ENCODE results near the gene SIX3. TPM values are rescaled to one million over a fixed set of nuclear protein-coding genes. Genes with fewer than 3 reads are reported as not detected.

Gene SIX3
- total RNA-seq, 1 donor from 2014 or later, result not detected

DNA sequence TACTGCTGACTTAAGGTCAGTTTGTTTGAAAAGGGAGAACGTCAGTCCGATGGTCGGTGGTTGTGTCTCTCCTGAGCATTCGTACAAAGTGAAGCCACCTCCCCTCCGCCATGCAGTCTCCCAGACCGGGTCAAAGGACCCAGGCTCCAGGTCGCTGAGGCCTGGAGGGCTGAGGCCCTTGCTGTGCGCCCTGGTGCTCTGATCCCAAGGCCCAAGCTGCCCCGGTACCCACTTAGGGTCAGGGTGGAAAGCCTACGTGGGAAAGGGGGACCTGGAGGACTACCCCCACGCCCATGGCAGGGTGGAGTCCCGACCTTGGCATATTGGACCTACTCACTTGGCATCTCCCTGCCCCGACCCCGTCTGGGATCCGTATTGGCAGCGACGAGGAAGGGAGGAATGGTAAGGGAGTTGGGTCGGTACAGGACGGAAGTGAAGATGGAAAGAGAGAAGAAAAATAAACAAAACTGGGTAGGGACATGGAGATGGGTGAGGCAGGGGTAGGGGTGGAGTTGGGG lies 8.0 kb upstream of the SIX3 start:
- no peak for DNase-seq (ENCODE audit: low spot score)
- peak overlapping the region; percentile 82 for H3K4me3 Mint-ChIP-seq (ENCODE audit: unreplicated experiment)
- peaks cover 51% of the 10 kb centered on the region for H3K4me1 Mint-ChIP-seq (ENCODE audit: unreplicated experiment)
- H3K36me3 Mint-ChIP-seq (ENCODE audit: low read depth, unreplicated experiment), result no peaks in the 10 kb centered on the region
- TF ChIP-seq CTCF (IDR thresholded peaks at IDR 0.05; ENCODE audit: unreplicated experiment), result no peak
- no peak overlapping the region for H3K27ac Mint-ChIP-seq (ENCODE audit: unreplicated experiment)
- no peaks in the 10 kb centered on the region for H3K9me3 Mint-ChIP-seq (ENCODE audit: unreplicated experiment)
- peaks cover 31% of the 10 kb centered on the region for H3K27me3 Mint-ChIP-seq (ENCODE audit: unreplicated experiment)

GRCh38 chr2:44934038-44934982 lies 7.2 kb upstream of the SIX3 start:
- Mint-ChIP-seq H3K4me3 (ENCODE audit: unreplicated experiment) (peak overlapping the region; percentile 74), H3K36me3 (ENCODE audit: low read depth, unreplicated experiment) (no peaks in the 10 kb centered on the region), H3K27ac (ENCODE audit: unreplicated experiment) (no peak overlapping the region), H3K27me3 (ENCODE audit: unreplicated experiment) (peaks cover 31% of the 10 kb centered on the region), H3K9me3 (ENCODE audit: unreplicated experiment) (no peaks in the 10 kb centered on the region), H3K4me1 (ENCODE audit: unreplicated experiment) (peaks cover 51% of the 10 kb centered on the region)
- TF ChIP-seq CTCF (IDR thresholded peaks at IDR 0.05; ENCODE audit: unreplicated experiment), result no peak
- DNase-seq (ENCODE audit: low spot score), result no peak

DNA sequence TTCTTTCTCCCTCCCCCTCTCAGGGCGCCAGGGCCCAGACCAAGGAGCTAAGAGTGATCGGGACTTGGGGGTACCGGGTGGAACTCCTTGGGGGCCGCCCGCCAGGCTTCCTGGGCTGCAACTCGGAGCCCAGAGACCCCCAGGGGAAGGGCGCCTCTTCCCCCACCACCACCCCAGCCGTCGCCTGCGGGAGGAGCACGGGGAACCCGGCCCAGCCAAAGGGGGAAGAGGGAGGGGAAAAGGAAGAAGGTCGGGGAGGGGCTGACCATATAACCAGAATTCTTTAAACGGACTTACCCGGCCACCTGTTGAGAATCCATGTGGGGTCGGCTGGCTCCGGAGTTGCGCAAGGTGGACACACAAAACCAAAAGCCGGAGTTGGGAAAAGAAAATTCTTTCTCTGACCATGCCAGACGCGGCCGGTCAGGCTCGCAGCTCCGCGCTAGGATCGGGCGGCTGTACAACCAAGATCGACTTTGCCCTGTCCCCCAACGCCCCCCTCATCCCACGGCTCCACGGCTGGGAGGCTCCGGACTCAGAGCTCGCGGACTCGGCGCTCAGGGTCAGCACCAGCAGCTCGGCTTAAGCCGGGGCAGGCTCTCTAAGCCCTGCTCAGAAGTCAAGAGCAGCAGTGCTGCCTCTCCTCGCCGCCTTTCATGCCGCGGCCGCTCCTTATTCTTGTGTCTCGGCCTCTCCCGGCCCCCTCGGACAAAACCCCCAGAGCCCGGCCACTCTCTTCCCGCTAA lies 6.3 kb upstream of the SIX3 start:
- H3K36me3 Mint-ChIP-seq (ENCODE audit: low read depth, unreplicated experiment), result no peaks in the 10 kb centered on the region
- H3K4me1 Mint-ChIP-seq (ENCODE audit: unreplicated experiment), result peaks cover 54% of the 10 kb centered on the region
- TF ChIP-seq CTCF (IDR thresholded peaks at IDR 0.05; ENCODE audit: unreplicated experiment), result no peak
- DNase-seq (ENCODE audit: low spot score), result no peak
- H3K27ac Mint-ChIP-seq (ENCODE audit: unreplicated experiment), result no peak overlapping the region
- H3K4me3 Mint-ChIP-seq (ENCODE audit: unreplicated experiment), result peak overlapping the region; percentile 74
- H3K9me3 Mint-ChIP-seq (ENCODE audit: unreplicated experiment), result no peaks in the 10 kb centered on the region
- peaks cover 33% of the 10 kb centered on the region for H3K27me3 Mint-ChIP-seq (ENCODE audit: unreplicated experiment)

- DNase-seq (ENCODE audit: low spot score), result no peak
- Mint-ChIP-seq H3K4me3 (ENCODE audit: unreplicated experiment) (peak overlapping the region; percentile 47), H3K36me3 (ENCODE audit: low read depth, unreplicated experiment) (no peaks in the 10 kb centered on the region), H3K27ac (ENCODE audit: unreplicated experiment) (no peak overlapping the region), H3K27me3 (ENCODE audit: unreplicated experiment) (peaks cover 29% of the 10 kb centered on the region), H3K4me1 (ENCODE audit: unreplicated experiment) (peaks cover 50% of the 10 kb centered on the region), H3K9me3 (ENCODE audit: unreplicated experiment) (no peaks in the 10 kb centered on the region)
- TF ChIP-seq CTCF (IDR thresholded peaks at IDR 0.05; ENCODE audit: unreplicated experiment), result no peak
These were observed 5.8 kb upstream of the SIX3 start for GRCh38 chr2:44935729-44936098.

Data from endothelial cell (in vitro differentiated cells).